H1 (cell line): Measurements from ENCODE around the gene CHD1. TPM values are rescaled to one million over a fixed set of nuclear protein-coding genes. Genes with fewer than 3 reads are reported as not detected.

Source experiments
- CTCF ChIA-PET: fragments of 300-600 bp; sonication (Branson Sonifier 250); formaldehyde crosslinking; loops from one replicate; lab custom pipeline; 2021; ENCODE audit not compliant: partially characterized antibody; lab: Charles Lee
- POLR2A ChIA-PET: fragments of 300-600 bp; sonication (Branson Sonifier 250); formaldehyde crosslinking; loops from one replicate; lab custom pipeline; 2021; ENCODE audit warnings: inconsistent platforms; ENCODE audit not compliant: partially characterized antibody; lab: Charles Lee
- DNase-seq, 2 experiments: peaks; one replicate each; pipeline versions ENCODE4 v3.0.0 to v3.0.0-alpha.2; 2010 to 2022; ENCODE audit warnings: low spot score in 2 of 2, low read depth in 1 of 2, mixed read lengths in 1 of 2
- FAIRE-seq: peaks from 2 replicates; lab custom pipeline; 2011; peaks lifted over from hg19 to GRCh38; lab: Jason Lieb, UNC
- H2AFZ ChIP-seq: 2 replicates; pipeline ENCODE4 v1.8.1; 2012; ENCODE audit warnings: low read length, inconsistent platforms
- H2AK5ac ChIP-seq: 2 replicates; pipeline ENCODE4 v1.6.1; 2013; ENCODE audit warnings: low read depth, low read length
- H2BK120ac ChIP-seq: replicated peaks from 2 replicates; pipeline ENCODE3; 2013; ENCODE audit warnings: low read depth, low read length, inconsistent platforms
- H2BK12ac ChIP-seq: 2 replicates; pipeline ENCODE4 v1.6.1; 2013; ENCODE audit warnings: low read depth, low read length
- H2BK15ac ChIP-seq: 2 replicates; pipeline ENCODE4 v1.6.1; 2013; ENCODE audit warnings: low read length
- H2BK20ac ChIP-seq: 2 replicates; pipeline ENCODE4 v1.6.1; 2013; ENCODE audit warnings: low read length
- H2BK5ac ChIP-seq: 2 replicates; pipeline ENCODE4 v1.6.1; 2013; ENCODE audit warnings: low read depth, low read length
- H3K14ac ChIP-seq: 2 replicates; pipeline ENCODE4 v1.6.1; 2013; ENCODE audit warnings: inconsistent platforms; ENCODE audit not compliant: insufficient read length
- H3K18ac ChIP-seq: 2 replicates; pipeline ENCODE4 v1.6.1; 2013; ENCODE audit warnings: low read length; ENCODE audit errors: extremely low read depth
- H3K23ac ChIP-seq: 2 replicates; pipeline ENCODE4 v1.6.1; 2013; ENCODE audit warnings: inconsistent platforms; ENCODE audit not compliant: insufficient read length
- H3K23me2 ChIP-seq: 2 replicates; pipeline ENCODE4 v1.6.1; 2013; ENCODE audit warnings: low read depth, low read length
- H3K27ac ChIP-seq: 2 replicates; pipeline ENCODE4 v1.6.1; 2011; ENCODE audit warnings: low read depth, low read length, inconsistent platforms
- H3K27me3 ChIP-seq, 4 experiments: replicated peaks in 1 of 4; 1 replicate in 1 of 4; 2 replicates in 3 of 4; pipeline versions ENCODE4 v1.6.1 to v1.8.1; 2011 to 2013; ENCODE audit warnings: low read length in 3 of 4, mild to moderate bottlenecking in 3 of 4, inconsistent platforms in 2 of 4, mixed read lengths in 2 of 4, moderate library complexity in 1 of 4; ENCODE audit not compliant: control insufficient read depth in 3 of 4, insufficient read depth in 3 of 4; ENCODE audit errors: extremely low read depth in 1 of 4
- H3K36me3 ChIP-seq, 4 experiments: 2 replicates each; pipeline versions ENCODE4 v1.6.1 to v1.8.1; 2011 to 2013; ENCODE audit warnings: mild to moderate bottlenecking in 4 of 4, low read length in 3 of 4, moderate library complexity in 2 of 4, control low read depth in 1 of 4, inconsistent platforms in 1 of 4; ENCODE audit not compliant: insufficient read depth in 4 of 4, control insufficient read depth in 2 of 4
- H3K4ac ChIP-seq: replicated peaks from 2 replicates; pipeline ENCODE3; 2013; ENCODE audit warnings: low read length, low read depth, mixed read lengths, inconsistent platforms; ENCODE audit not compliant: insufficient read length
- H3K4me1 ChIP-seq, 4 experiments: replicated peaks in 1 of 4; 1 replicate in 1 of 4; 2 replicates in 3 of 4; pipeline versions ENCODE4 v1.6.1 to v1.8.1; 2011 to 2013; ENCODE audit warnings: low read length in 3 of 4, inconsistent platforms in 2 of 4, mixed read lengths in 1 of 4; ENCODE audit not compliant: insufficient read depth in 4 of 4, control insufficient read depth in 3 of 4
- H3K4me2 ChIP-seq, 2 experiments: 2 replicates each; pipeline versions ENCODE4 v1.6.1 to v1.8.1; 2011 to 2013; ENCODE audit warnings: low read depth in 2 of 2, low read length in 2 of 2, control low read depth in 1 of 2, inconsistent platforms in 1 of 2, mild to moderate bottlenecking in 1 of 2; ENCODE audit not compliant: insufficient read depth in 1 of 2
- H3K4me3 ChIP-seq, 4 experiments: fragments of 200-600, 300-600 bp in 1 of 4; sonication (generic), shearing (Covaris generic), sonication (Bioruptor Twin) in 1 of 4; 2 replicates each; pipeline versions ENCODE4 v1.5.1 to v1.8.1; 2011 to 2016; ENCODE audit warnings: low read length in 4 of 4, low read depth in 3 of 4, control low read depth in 2 of 4, inconsistent platforms in 2 of 4, mild to moderate bottlenecking in 2 of 4, mixed read lengths in 1 of 4, moderate library complexity in 1 of 4; ENCODE audit not compliant: insufficient read depth in 2 of 4; ENCODE audit errors: extremely low read depth in 1 of 4
- H3K56ac ChIP-seq: replicated peaks from 2 replicates; pipeline ENCODE3; 2013; ENCODE audit warnings: low read depth, mild to moderate bottlenecking, mixed read lengths, low read length, inconsistent platforms; ENCODE audit not compliant: insufficient read length
- H3K79me1 ChIP-seq: 2 replicates; pipeline ENCODE4 v1.6.1; 2013; ENCODE audit warnings: low read depth, low read length, control low read depth
- H3K79me2 ChIP-seq, 2 experiments: 2 replicates each; pipeline versions ENCODE4 v1.6.1 to v1.8.1; 2012 to 2013; ENCODE audit warnings: low read length in 2 of 2, mild to moderate bottlenecking in 2 of 2, inconsistent platforms in 1 of 2; ENCODE audit not compliant: insufficient read depth in 2 of 2, control insufficient read depth in 1 of 2
- H3K9ac ChIP-seq, 4 experiments: replicated peaks in 1 of 4; 1 replicate in 1 of 4; 2 replicates in 3 of 4; pipeline versions ENCODE4 v1.6.1 to v1.8.1; 2011 to 2013; ENCODE audit warnings: low read depth in 3 of 4, low read length in 3 of 4, control low read depth in 2 of 4, mild to moderate bottlenecking in 2 of 4, moderate library complexity in 2 of 4, inconsistent platforms in 1 of 4; ENCODE audit errors: extremely low read depth in 1 of 4
- H3K9me3 ChIP-seq, 2 experiments: 2 replicates each; pipeline versions ENCODE4 v1.6.1 to v1.8.1; 2012 to 2013; ENCODE audit warnings: mild to moderate bottlenecking in 2 of 2, moderate library complexity in 2 of 2, control low read depth in 1 of 2, inconsistent platforms in 1 of 2, low read depth in 1 of 2, low read length in 1 of 2, mixed read lengths in 1 of 2; ENCODE audit not compliant: insufficient read depth in 2 of 2
- H4K20me1 ChIP-seq, 2 experiments: replicated peaks in 1 of 2; 2 replicates each; pipeline versions ENCODE3 to v1.8.1; 2011 to 2013; ENCODE audit warnings: inconsistent platforms in 2 of 2, low read length in 2 of 2, mild to moderate bottlenecking in 1 of 2; ENCODE audit not compliant: insufficient read depth in 2 of 2, control insufficient read depth in 1 of 2
- H4K5ac ChIP-seq: 2 replicates; pipeline ENCODE4 v1.6.1; 2013; ENCODE audit warnings: low read length, low read depth, mixed read lengths, inconsistent platforms; ENCODE audit not compliant: insufficient read length
- H4K8ac ChIP-seq: 2 replicates; pipeline ENCODE4 v1.8.0; 2013; ENCODE audit warnings: mild to moderate bottlenecking, moderate library complexity, low read length, inconsistent platforms; ENCODE audit not compliant: insufficient read depth; ENCODE audit errors: extremely low read depth
- H4K91ac ChIP-seq: replicated peaks from 2 replicates; pipeline ENCODE3; 2013; ENCODE audit warnings: low read length, mixed read lengths, inconsistent platforms; ENCODE audit not compliant: insufficient read length
- ASH2L ChIP-seq: fragments of 200-600, 300-600 bp; sonication (generic); IDR thresholded peaks from one replicate; pipeline ENCODE4 v1.7.1; 2017; ENCODE audit warnings: low read length
- CTBP2 ChIP-seq: IDR thresholded peaks from 2 replicates; pipeline ENCODE4 v1.7.0; 2011; ENCODE audit warnings: borderline replicate concordance, mild to moderate bottlenecking, moderate library complexity, mixed read lengths, low read length; ENCODE audit not compliant: insufficient read depth, insufficient read length
- HDAC6 ChIP-seq: IDR thresholded peaks from one replicate; pipeline ENCODE4 v1.7.1; 2012; ENCODE audit warnings: low read depth, mild to moderate bottlenecking, inconsistent platforms, low read length, moderate library complexity
- KDM1A ChIP-seq: fragments of 200-600, 300-600 bp; sonication (generic); IDR thresholded peaks from 2 replicates; pipeline ENCODE4 v1.7.1; 2016; ENCODE audit warnings: mild to moderate bottlenecking, low read length, borderline replicate concordance
- MAFK ChIP-seq: IDR thresholded peaks from 2 replicates; pipeline ENCODE4 v1.6.1; 2012; ENCODE audit warnings: low read depth, mild to moderate bottlenecking, improper control_type of control experiment, low read length
- RFX5 ChIP-seq: IDR thresholded peaks from 2 replicates; pipeline ENCODE4 v1.6.1; 2011; ENCODE audit warnings: low read depth, low read length, improper control_type of control experiment, borderline replicate concordance
- RNF2 ChIP-seq: fragments of 200-900, 300-1000 bp; sonication (generic); IDR thresholded peaks from 2 replicates; pipeline ENCODE4 v1.7.1; 2016; ENCODE audit warnings: borderline replicate concordance, low read depth, mild to moderate bottlenecking, antibody characterized with exemption, low read length; ENCODE audit not compliant: poor library complexity, severe bottlenecking; ENCODE audit errors: missing control alignments
- SP1 ChIP-seq: IDR thresholded peaks from 2 replicates; pipeline ENCODE4 v1.6.1; 2011; ENCODE audit warnings: low read depth, low read length
- SUZ12 ChIP-seq: fragments of 200-600 bp; sonication (generic); IDR thresholded peaks from 2 replicates; pipeline ENCODE4 v1.6.1; 2012; ENCODE audit warnings: mild to moderate bottlenecking, inconsistent platforms, low read length, moderate library complexity, mixed read lengths
- polyA plus RNA-seq, 7 experiments: library from polyadenylated mRNA; depleted of rRNA in 3 of 7; stranded (reverse) in 5 of 7; unstranded in 2 of 7; fragments of >200 nt in 5 of 7; fragments of 200-250 nt in 2 of 7; gene quantifications; 1 replicate in 5 of 7; 2 replicates in 1 of 7; 4 replicates in 1 of 7; pipeline versions ENCODE4 v1.2.1 to v1.2.3, GENCODE V29; 2011 to 2013; ENCODE audit warnings: missing spikeins in 2 of 7, mixed read lengths in 2 of 7
- total RNA-seq: library from RNA; stranded (reverse); fragmentation: NEBNext Ultra II Directional; extraction: Animal tissue kit (Norgen Biotek cat#: 25700); gene quantifications from 2 replicates; pipeline ENCODE4 v1.2.1, GENCODE V29; 2021
- TF ChIP-seq, protein P1 (sequence below): IDR thresholded peaks from 2 replicates; pipeline ENCODE4 v1.6.1; 2011; ENCODE audit warnings: low read depth, mild to moderate bottlenecking, low read length; ENCODE audit not compliant: insufficient read depth
- TF ChIP-seq, protein P2 (sequence below): IDR thresholded peaks from 2 replicates; pipeline ENCODE4 v1.6.1; 2012; ENCODE audit warnings: inconsistent platforms

CHD1 gene
- total and polyA plus RNA-seq, 2 of the 8 experiments (the other 6 are each of a cell fraction or from before 2014, with no cell fraction given) = 15.6 to 53.0 TPM

- no peaks in the 10 kb centered on the region for H3K23me2 ChIP-seq
- no peak overlapping the region for H2AFZ ChIP-seq
- H3K79me1 ChIP-seq = no peaks in the 10 kb centered on the region
- no peak overlapping the region for H3K4me3 ChIP-seq
- H2BK120ac ChIP-seq = no peak overlapping the region
- no peak overlapping the region for H3K4ac ChIP-seq
- H2BK12ac ChIP-seq = no peak overlapping the region
- no peaks in the 10 kb centered on the region for H3K79me2 ChIP-seq
- no peak for TF ChIP-seq KDM1A
- TF ChIP-seq, protein P1, sequence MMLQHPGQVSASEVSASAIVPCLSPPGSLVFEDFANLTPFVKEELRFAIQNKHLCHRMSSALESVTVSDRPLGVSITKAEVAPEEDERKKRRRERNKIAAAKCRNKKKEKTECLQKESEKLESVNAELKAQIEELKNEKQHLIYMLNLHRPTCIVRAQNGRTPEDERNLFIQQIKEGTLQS = no peak
- no peak for TF ChIP-seq SUZ12
- no peak for TF ChIP-seq RNF2
- TF ChIP-seq ASH2L = no peak
- no peak for TF ChIP-seq MAFK
- TF ChIP-seq SP1 = no peak
- no peak for TF ChIP-seq CTBP2
- TF ChIP-seq RFX5 = no peak
- TF ChIP-seq HDAC6 = no peak
- TF ChIP-seq, protein P2, sequence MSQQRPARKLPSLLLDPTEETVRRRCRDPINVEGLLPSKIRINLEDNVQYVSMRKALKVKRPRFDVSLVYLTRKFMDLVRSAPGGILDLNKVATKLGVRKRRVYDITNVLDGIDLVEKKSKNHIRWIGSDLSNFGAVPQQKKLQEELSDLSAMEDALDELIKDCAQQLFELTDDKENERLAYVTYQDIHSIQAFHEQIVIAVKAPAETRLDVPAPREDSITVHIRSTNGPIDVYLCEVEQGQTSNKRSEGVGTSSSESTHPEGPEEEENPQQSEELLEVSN = no peak
- H4K20me1 ChIP-seq = no peaks in the 10 kb centered on the region
- H3K27me3 ChIP-seq = no peaks in the 10 kb centered on the region
- H2BK5ac ChIP-seq = no peak overlapping the region
- H2BK20ac ChIP-seq = no peak overlapping the region
- no peak overlapping the region for H4K91ac ChIP-seq
- no peak overlapping the region for H3K9ac ChIP-seq
- H3K36me3 ChIP-seq = no peaks in the 10 kb centered on the region
- no peak overlapping the region for H4K5ac ChIP-seq
- POLR2A ChIA-PET = no interaction called here
- no peak for DNase-seq
- H3K9me3 ChIP-seq = peaks cover 0 to 9% of the 10 kb centered on the region in 2 experiments; a peak in 1 of 4 replicates
- CTCF ChIA-PET = interaction anchor here (0.6 kb wide), 1 partner anchor 1082 kb away, joined by 3 read pairs; no protein-coding TSS in a partner anchor
- H3K4me1 ChIP-seq = no peaks in the 10 kb centered on the region
- no peak overlapping the region for H3K14ac ChIP-seq
- H4K8ac ChIP-seq = no peak overlapping the region
- H2AK5ac ChIP-seq = no peak overlapping the region
- H3K27ac ChIP-seq = no peak overlapping the region
- H3K4me2 ChIP-seq = no peak overlapping the region
- no peak overlapping the region for H3K23ac ChIP-seq
- H3K18ac ChIP-seq = no peak overlapping the region
- no peak overlapping the region for H3K56ac ChIP-seq
- no peak overlapping the region for H2BK15ac ChIP-seq
- FAIRE-seq = no peak
Measured at GRCh38 chr5:98807806-98808205, 121.0 kb downstream of the CHD1 start.
